B cell (primary cell): ENCODE data around the gene ACTL8.

Source experiments
- EZH2 ChIP-seq: IDR thresholded peaks from 2 replicates; pipeline ENCODE4 v1.6.1; 2012; ENCODE audit warnings: borderline replicate concordance, low read depth, mild to moderate bottlenecking, moderate library complexity, low read length; ENCODE audit not compliant: insufficient read depth, poor library complexity, severe bottlenecking
- TF ChIP-seq, protein P1 (sequence below): fragments of 200-600 bp; IDR thresholded peaks from one replicate; pipeline ENCODE4 v1.8.0; 2022; ENCODE audit warnings: antibody characterized with exemption, mild to moderate bottlenecking

DNA sequence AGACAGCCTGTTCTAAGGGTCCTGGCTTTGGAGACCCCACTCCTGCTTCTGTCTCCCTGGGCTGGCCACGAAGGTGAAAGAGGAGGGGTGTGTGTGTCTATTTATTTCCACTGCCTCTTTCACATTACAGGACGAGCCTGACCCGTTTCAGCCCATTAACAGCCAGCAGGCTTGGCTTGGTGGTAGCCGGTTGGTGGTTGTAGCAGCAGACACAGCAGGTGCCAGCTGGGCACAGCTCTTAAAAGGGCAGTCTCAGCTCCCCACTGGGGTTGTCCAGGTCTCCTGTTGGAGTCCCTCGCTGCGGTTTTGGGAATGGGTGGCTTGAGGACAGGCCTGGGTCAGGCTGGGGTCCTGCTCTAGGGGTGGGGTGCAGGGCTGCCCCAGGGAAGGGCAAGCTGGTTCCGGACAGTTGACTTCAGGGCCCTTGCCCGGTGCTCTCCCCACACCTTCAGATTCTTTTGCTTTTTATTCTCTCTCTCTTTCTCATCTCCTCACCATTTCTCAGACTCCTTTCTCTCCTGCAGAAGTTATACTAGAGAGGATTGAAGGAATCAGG lies 84.6 kb downstream of the ACTL8 start:
- TF ChIP-seq, protein P1, sequence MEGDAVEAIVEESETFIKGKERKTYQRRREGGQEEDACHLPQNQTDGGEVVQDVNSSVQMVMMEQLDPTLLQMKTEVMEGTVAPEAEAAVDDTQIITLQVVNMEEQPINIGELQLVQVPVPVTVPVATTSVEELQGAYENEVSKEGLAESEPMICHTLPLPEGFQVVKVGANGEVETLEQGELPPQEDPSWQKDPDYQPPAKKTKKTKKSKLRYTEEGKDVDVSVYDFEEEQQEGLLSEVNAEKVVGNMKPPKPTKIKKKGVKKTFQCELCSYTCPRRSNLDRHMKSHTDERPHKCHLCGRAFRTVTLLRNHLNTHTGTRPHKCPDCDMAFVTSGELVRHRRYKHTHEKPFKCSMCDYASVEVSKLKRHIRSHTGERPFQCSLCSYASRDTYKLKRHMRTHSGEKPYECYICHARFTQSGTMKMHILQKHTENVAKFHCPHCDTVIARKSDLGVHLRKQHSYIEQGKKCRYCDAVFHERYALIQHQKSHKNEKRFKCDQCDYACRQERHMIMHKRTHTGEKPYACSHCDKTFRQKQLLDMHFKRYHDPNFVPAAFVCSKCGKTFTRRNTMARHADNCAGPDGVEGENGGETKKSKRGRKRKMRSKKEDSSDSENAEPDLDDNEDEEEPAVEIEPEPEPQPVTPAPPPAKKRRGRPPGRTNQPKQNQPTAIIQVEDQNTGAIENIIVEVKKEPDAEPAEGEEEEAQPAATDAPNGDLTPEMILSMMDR: no peak
- TF ChIP-seq EZH2: no peak
